ENCODE data around the gene TMEM50A. TPM values are rescaled to one million over a fixed set of nuclear protein-coding genes. Genes with fewer than 3 reads are reported as not detected.

TMEM50A gene
- total and polyA plus RNA-seq, 9 of the 15 experiments (the other 6 are each of a cell fraction or from before 2014, with no cell fraction given): 43.7 to 195 (median 137) TPM

DNA sequence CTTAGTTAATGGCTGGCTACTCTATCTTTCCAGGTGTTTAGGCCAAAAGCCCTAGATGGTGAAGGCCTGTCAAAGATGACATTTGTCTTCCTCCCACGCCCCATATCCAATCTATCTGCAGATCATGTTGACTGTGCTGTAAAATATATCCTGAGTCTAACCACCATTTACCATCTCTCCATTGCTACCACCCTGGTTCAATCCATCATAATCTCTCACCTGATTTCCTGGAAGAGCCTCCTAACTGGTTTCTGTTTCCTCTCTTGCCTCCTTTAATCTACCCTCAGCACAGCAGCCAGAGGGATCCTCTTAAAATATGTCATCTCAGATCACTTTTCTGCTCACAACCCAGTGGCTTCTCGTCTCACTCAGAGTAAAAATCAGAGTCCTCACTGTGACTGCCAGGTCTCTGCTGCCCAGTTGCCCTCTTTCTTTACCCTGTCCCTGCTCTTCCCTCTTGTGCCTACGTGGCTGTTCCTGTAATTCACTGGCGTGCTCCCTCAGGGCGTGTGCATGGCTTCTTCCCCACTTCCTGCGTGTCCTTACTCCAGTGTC is 17.8 kb downstream of the TMEM50A start (continued):
- TF ChIP-seq ZNF398 (CRISPR knock-in tag; IDR thresholded peaks at IDR 0.05) (no peak), CCNT2 (IDR thresholded peaks at IDR 0.05; ENCODE audit: borderline replicate concordance, extremely low read depth, insufficient read length, low read depth, low read length) (no peak), MAFK (IDR thresholded peaks at IDR 0.05; ENCODE audit: low read length) (no peak), FOS (IDR thresholded peaks at IDR 0.05; ENCODE audit: extremely low read depth, insufficient read length) (no peak), ZNF507 (tag; conservative IDR thresholded peaks at IDR 0.05) (no peak), SLC30A9 (CRISPR knock-in tag; IDR thresholded peaks at IDR 0.05) (no peak), DIDO1 (tag; IDR thresholded peaks at IDR 0.05; ENCODE audit: low read depth) (no peak), ZNF316 (IDR thresholded peaks at IDR 0.05) (no peak)
- TF ChIP-seq, protein P1, sequence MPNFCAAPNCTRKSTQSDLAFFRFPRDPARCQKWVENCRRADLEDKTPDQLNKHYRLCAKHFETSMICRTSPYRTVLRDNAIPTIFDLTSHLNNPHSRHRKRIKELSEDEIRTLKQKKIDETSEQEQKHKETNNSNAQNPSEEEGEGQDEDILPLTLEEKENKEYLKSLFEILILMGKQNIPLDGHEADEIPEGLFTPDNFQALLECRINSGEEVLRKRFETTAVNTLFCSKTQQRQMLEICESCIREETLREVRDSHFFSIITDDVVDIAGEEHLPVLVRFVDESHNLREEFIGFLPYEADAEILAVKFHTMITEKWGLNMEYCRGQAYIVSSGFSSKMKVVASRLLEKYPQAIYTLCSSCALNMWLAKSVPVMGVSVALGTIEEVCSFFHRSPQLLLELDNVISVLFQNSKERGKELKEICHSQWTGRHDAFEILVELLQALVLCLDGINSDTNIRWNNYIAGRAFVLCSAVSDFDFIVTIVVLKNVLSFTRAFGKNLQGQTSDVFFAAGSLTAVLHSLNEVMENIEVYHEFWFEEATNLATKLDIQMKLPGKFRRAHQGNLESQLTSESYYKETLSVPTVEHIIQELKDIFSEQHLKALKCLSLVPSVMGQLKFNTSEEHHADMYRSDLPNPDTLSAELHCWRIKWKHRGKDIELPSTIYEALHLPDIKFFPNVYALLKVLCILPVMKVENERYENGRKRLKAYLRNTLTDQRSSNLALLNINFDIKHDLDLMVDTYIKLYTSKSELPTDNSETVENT (CRISPR knock-in tag; IDR thresholded peaks at IDR 0.05): no peak
- TF ChIP-seq, protein P2, sequence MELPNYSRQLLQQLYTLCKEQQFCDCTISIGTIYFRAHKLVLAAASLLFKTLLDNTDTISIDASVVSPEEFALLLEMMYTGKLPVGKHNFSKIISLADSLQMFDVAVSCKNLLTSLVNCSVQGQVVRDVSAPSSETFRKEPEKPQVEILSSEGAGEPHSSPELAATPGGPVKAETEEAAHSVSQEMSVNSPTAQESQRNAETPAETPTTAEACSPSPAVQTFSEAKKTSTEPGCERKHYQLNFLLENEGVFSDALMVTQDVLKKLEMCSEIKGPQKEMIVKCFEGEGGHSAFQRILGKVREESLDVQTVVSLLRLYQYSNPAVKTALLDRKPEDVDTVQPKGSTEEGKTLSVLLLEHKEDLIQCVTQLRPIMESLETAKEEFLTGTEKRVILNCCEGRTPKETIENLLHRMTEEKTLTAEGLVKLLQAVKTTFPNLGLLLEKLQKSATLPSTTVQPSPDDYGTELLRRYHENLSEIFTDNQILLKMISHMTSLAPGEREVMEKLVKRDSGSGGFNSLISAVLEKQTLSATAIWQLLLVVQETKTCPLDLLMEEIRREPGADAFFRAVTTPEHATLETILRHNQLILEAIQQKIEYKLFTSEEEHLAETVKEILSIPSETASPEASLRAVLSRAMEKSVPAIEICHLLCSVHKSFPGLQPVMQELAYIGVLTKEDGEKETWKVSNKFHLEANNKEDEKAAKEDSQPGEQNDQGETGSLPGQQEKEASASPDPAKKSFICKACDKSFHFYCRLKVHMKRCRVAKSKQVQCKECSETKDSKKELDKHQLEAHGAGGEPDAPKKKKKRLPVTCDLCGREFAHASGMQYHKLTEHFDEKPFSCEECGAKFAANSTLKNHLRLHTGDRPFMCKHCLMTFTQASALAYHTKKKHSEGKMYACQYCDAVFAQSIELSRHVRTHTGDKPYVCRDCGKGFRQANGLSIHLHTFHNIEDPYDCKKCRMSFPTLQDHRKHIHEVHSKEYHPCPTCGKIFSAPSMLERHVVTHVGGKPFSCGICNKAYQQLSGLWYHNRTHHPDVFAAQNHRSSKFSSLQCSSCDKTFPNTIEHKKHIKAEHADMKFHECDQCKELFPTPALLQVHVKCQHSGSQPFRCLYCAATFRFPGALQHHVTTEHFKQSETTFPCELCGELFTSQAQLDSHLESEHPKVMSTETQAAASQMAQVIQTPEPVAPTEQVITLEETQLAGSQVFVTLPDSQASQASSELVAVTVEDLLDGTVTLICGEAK (IDR thresholded peaks at IDR 0.05): peak; percentile 17; the same call in 1 of the 2 replicates
- TF ChIP-seq, protein P2 (CRISPR knock-in tag; IDR thresholded peaks at IDR 0.05): no peak
- TF ChIP-seq, protein P3, sequence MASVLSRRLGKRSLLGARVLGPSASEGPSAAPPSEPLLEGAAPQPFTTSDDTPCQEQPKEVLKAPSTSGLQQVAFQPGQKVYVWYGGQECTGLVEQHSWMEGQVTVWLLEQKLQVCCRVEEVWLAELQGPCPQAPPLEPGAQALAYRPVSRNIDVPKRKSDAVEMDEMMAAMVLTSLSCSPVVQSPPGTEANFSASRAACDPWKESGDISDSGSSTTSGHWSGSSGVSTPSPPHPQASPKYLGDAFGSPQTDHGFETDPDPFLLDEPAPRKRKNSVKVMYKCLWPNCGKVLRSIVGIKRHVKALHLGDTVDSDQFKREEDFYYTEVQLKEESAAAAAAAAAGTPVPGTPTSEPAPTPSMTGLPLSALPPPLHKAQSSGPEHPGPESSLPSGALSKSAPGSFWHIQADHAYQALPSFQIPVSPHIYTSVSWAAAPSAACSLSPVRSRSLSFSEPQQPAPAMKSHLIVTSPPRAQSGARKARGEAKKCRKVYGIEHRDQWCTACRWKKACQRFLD (CRISPR knock-in tag; IDR thresholded peaks at IDR 0.05): peak; percentile 39; the same call in 1 of the 2 replicates
